Fibroblast of upper back skin (primary cell): ENCODE measurements around the gene HECTD4.
"Not testable (repeated sequence)": the region's sequence is repeated elsewhere in the genome, so short reads cannot be mapped to it uniquely, and the experiment has no call there.

ENCODE experiments used
- DNase-seq: peaks from one replicate; pipeline ENCODE4 v3.0.0-alpha.2; 2013

Gene HECTD4

GRCh38 chr12:112352921-112353320, 29.3 kb downstream of the HECTD4 start:
- DNase-seq = no peak

- peak; percentile 10 for DNase-seq
Observed at GRCh38 chr12:112350593-112351592, 31.3 kb downstream of the HECTD4 start.

- peak; percentile 8 for DNase-seq
Observed at GRCh38 chr12:112349431-112349830, 32.8 kb downstream of the HECTD4 start.

GRCh38 chr12:112348926-112349325, 33.3 kb downstream of the HECTD4 start:
- not testable (repeated sequence) for DNase-seq

GRCh38 chr12:112347581-112347982, 34.6 kb downstream of the HECTD4 start:
- DNase-seq = peak; percentile 89

- DNase-seq = no peak
Observed at GRCh38 chr12:112346194-112346593, 36.0 kb downstream of the HECTD4 start.

GRCh38 chr12:112344220-112344619, 38.0 kb downstream of the HECTD4 start:
- no peak for DNase-seq

- no peak for DNase-seq
Observed at GRCh38 chr12:112342587-112342986, 39.6 kb downstream of the HECTD4 start.

- no peak for DNase-seq
Observed at GRCh38 chr12:112341046-112341825, 41.0 kb downstream of the HECTD4 start.

- DNase-seq = no peak
Observed at GRCh38 chr12:112340230-112340629, 42.0 kb downstream of the HECTD4 start.

- not testable (repeated sequence) for DNase-seq
Observed at GRCh38 chr12:112334999-112335398, 47.2 kb downstream of the HECTD4 start.

GRCh38 chr12:112333019-112333418, 49.2 kb downstream of the HECTD4 start:
- no peak for DNase-seq

- no peak for DNase-seq
Observed at GRCh38 chr12:112331886-112332285, 50.3 kb downstream of the HECTD4 start.

- DNase-seq = no peak
Observed at GRCh38 chr12:112330706-112331105, 51.5 kb downstream of the HECTD4 start.

GRCh38 chr12:112328456-112329124, 53.6 kb downstream of the HECTD4 start:
- DNase-seq = no peak

GRCh38 chr12:112327209-112327938, 54.9 kb downstream of the HECTD4 start:
- no peak for DNase-seq

GRCh38 chr12:112325622-112326207, 56.5 kb downstream of the HECTD4 start:
- DNase-seq = no peak

GRCh38 chr12:112325157-112325556, 57.1 kb downstream of the HECTD4 start:
- DNase-seq = no peak

- DNase-seq = no peak
Observed at GRCh38 chr12:112322882-112323547, 59.2 kb downstream of the HECTD4 start.

GRCh38 chr12:112322441-112322840, 59.8 kb downstream of the HECTD4 start:
- DNase-seq = no peak

GRCh38 chr12:112321245-112321644, 61.0 kb downstream of the HECTD4 start:
- no peak for DNase-seq
